Activated naive CD8-positive, alpha-beta T cell treated with anti-CD3 and anti-CD28 coated beads, Interleukin-2, amount 50 U/mL, for 16 hours (primary cell): ENCODE data around the gene NLGN4X.

Source experiments
- DNase-seq: peaks from one replicate; pipeline ENCODE4 v3.0.0-alpha.2; 2020; ENCODE audit warnings: low read depth, low spot score

The NLGN4X gene

DNA sequence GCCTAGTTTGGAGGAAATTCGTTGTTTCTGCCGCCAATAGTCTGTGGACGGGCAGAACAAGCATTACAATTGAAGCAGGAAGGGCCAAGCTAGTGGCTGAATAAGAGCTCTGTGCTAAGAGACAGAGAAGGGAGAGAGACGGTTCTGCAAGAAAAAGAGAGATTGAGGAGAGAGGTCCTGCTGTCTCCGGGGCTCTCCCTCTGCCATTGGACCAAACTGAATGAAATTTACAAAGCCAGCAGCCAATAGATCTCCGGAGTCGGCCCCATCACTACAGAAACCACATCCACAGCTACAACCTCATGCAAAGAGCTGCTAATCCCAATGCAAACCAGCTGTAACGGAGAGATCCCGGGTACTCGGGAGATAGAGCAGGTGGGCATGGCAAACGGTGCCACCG, at the start of gene NLGN4X:
NLGN4X (minus strand) TSS at position 148 of the 400 bp plus-strand sequence. CDS start 77,401 bp downstream, outside the sequence.
- no peak for DNase-seq

DNA sequence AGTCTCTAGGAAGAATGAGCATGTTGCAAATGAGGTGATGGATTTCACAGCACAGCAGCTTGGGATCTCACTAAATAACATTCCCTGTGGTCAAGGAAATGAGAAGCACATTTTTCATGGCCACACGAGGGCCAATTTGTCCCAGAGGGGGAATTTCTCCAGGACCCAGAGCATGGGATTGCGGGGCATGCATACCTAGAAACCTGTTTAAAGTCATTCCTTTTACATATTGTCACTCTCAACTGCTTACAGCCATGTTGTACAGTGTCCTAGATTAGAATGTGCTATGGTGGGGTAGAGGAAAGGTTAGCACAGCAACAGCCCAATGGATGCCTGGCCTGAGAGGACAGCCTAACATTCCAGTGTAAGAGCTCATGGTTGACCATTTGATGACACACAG, 37.4 kb upstream of the NLGN4X start:
- no peak for DNase-seq

DNA sequence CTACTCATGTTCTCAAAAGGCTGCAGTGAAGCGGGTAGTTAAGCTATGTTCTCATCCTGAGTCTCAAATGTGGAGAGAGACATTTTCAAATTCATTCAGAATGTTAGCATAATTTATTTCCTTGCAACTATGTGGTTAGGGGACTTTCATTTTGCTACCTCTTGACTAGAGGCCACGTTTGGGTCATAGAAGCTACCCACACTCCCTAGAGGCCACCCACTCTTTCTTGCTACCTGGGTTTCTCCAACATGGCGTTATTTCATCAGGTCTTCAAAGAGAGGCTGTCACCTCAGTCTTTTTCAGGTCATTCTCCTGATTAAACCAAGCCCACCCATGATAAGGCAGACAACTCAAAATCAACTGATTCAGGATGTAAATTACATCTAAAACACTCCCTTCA, 34.3 kb upstream of the NLGN4X start:
- DNase-seq = no peak

DNA sequence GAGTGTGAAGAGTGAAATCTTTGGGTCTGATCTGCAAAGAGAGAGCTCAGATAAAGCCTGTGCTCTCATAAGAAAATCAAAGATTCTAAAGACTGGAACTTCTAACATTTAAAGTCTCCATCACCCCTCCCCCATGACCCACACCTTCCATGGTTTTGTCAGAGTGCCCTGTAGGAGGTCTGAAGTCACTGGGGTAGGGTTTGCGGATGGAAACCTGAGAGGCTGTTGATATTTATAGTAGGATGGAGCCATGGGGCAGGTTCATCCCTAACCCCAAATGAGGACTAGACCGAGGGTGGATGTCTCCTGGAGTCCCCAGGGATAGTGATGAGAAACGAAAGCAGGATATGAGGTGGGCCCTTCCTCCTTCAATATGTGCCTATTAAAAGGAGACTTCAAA, 28.4 kb upstream of the NLGN4X start:
- DNase-seq = no peak

DNA sequence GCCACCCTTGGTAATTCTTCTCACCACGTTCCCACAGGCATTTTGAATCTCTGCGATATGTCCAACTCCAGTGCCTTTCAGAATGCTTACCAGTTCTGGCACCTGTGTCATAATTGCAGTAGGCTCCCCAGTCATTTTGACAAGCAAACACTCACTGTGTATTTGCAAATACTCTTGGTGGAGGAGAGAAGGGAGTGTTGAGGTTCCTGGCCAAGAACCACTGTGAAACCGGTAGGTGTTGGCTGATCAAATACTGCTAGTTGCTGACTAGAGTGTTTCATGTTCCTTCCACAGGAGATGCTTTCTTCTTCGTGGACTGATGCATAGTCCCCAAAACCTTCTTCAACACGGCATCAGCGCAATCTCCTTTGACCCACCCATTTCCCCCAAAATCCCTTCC, 16.0 kb upstream of the NLGN4X start:
- no peak for DNase-seq

DNA sequence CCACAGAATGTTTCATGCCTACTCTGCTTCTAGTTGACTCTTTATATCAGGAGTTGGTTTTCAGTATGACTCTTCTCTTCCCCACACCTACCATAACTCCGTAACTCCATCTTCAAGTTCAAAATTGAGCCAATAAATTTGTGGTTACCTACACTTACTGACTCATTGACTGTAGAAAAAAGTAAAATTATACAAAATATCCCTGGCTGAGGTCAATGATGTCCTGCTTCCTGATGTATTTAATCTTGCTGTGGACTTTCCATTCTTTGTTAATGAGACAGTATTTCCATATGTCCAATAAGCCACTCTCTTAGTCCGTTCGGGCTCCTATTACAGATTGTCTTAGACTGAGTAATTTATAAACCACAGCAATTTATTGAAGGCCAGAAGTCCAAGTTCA, 9.9 kb upstream of the NLGN4X start:
- no peak for DNase-seq

DNA sequence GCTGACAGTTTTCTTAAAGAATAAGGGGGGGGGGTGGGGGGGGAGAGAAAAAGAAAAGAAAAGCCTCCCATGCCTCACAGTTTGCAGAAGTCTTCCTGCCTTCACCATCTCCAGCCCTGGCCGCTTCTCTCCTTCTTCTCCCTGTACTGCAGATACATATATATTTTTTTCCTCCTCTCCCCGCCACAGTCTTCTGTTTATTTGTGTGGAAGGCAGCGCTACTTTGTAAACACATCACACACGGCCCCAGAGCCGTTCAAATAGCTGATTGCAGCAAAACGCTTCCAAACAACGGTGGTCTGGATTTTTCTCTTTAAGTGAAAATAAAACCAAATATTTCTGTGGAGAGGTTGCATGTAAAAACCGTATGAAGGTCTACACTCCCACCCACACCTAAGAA, 732 bp downstream of the NLGN4X start:
- DNase-seq = no peak

DNA sequence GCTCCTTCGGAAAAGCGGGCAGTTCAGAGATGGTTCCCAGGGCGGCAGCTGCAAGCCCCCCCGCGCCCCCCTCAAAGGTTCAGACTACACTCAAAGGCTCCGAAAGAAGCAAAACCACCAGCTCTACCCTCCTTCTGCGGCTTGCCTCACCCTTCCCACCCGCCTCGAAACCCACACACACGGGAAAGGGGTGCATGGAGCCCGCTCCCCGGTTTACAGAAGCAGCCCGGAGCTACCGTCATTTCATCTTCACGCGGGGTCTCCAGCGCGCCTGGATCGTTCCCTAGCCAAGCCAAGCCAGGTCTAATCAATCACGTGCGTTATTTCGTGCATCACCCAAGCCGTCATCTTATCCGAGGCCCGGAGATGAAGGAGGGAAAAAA, 1.2 kb downstream of the NLGN4X start:
- no peak for DNase-seq

DNA sequence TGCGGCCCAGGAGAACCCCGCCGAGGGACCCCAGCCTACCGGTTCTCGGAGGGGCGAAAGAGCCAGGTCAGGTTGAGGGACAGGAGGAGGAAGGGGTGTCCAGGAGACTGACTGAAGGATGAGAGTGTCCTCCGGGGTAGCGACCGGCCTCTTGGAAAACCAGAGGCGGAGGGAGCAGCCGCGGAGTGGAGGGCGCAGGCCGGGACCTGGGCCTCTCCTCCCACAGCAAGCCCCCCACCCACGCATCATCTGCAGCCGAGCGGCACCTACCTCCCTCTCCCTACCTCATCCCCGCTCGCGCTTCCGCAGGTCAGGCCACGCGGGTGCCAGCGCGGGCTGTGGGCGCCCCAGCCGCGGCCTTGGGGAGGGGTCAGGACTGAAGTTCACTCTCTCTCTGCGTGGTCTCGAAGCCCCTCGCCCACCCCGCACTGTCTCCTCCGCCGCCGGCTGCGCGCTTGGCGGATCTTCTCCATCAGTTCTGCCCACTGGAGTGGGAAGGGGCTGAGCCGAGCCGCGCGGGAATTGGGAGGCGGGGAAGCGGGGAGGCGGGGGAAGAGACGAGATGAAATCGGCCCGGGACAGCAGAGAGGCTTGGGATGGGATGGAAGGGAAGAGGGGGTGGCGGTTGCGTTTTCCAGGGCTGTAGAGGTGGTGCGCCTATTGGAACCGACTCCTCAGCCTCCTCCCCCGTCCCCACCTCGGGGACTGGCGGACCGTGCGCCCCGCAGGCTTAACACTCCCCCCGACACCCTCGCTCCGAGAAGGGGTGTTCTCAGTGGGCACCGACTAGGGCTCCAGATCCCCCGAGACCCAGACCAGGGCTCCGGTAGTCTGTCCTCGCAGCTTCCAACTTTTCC, 1.8 kb downstream of the NLGN4X start:
- no peak for DNase-seq

DNA sequence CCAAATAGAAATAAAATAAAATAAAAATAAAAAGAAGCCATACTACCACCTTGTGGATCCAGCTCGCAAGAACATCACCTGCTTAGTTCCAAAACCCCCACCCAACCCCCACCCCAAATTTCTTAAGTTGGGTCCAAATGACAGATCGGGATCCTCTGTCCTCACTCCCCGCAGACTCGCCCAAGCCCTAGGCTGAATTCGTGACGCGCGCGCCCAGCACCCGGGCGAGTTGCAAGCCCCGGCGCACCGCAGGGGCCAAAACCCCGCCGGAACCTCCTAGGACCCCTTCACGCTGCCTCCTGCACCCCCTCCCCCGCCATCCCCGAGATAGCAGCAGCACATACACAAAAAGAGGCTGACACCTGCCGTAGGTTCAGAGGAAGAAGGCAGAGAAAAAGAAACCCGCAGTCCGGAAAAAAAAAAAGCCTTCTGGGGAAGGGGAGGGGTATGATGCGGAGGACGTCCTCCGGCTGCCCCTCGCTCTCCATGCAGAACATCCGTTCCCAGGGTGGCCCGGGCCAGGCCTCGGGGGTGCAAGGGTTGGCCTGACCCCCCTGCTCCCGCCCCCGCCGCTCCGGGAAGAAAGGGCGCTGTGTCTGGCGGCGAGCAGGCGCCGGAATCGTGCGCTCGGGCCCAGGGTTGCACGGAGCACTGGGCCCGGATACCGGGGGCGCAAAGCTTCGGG, 2.6 kb downstream of the NLGN4X start:
- no peak for DNase-seq

DNA sequence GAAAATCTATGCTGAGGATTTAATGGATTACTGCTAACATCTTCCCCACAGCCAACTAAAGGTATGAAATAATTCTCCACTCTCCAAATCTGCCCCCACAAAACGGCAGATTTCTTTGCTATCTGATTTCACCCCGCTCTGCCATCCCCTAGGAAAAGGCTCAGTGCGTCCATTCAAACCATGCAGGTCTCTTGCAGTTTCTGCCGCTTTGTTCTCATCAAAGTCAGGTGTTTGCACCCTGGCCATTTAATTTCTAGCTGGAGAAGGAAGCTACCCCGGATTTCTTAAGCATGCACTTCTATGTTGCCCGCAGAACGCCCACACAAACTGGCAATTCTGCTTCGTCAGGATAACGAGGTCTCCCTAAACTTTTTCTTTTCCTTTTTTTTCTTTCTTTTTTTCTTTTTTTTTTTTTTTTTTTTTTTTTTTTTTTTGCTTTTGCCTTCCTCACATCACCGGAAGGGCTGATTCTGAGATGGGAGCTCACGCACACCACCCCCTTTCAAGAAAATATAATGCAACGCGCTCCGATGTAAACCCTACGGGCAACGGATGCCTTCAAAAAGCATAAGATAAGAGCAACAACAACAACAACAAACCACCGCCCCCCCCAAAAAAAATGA, 3.3 kb downstream of the NLGN4X start:
- DNase-seq = no peak

DNA sequence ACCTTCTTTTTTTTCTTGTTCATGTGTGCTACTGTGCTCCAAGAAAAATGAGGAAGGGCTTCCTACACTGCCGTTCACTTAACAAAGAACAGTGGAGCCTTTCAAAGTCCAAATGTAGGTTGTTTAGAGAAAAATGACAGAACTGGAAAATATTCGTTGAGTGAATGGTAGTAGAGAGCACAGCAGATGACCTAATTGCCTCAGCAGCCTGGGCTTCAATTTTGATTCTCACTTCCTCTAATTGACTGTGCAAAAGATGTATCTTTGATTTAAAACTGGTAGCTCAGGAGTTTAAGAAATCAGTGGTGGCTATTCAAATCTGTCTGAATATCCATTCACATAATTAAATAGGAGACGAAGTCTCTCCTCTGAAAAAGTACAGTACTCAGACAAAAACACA, 5.2 kb downstream of the NLGN4X start:
- no peak for DNase-seq

DNA sequence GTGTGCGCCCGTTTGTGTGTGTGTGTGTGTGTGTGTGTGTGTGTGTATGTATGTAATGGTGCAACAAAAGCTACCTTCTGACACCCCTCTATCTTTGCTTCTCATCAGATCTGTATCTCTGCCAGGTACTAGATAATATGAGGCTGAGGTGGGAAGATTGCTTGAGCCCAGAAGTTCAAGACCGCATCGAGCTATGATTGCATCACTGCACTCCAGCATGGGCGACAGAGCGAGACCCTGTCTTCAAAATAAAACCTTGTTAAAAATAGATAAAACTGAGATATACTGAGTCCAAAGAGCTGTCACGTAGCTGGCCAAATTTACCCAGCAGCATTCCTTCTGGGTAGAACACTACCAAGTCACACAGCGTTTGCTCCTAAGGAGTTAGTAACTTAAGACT, 18.4 kb downstream of the NLGN4X start:
- no peak for DNase-seq

DNA sequence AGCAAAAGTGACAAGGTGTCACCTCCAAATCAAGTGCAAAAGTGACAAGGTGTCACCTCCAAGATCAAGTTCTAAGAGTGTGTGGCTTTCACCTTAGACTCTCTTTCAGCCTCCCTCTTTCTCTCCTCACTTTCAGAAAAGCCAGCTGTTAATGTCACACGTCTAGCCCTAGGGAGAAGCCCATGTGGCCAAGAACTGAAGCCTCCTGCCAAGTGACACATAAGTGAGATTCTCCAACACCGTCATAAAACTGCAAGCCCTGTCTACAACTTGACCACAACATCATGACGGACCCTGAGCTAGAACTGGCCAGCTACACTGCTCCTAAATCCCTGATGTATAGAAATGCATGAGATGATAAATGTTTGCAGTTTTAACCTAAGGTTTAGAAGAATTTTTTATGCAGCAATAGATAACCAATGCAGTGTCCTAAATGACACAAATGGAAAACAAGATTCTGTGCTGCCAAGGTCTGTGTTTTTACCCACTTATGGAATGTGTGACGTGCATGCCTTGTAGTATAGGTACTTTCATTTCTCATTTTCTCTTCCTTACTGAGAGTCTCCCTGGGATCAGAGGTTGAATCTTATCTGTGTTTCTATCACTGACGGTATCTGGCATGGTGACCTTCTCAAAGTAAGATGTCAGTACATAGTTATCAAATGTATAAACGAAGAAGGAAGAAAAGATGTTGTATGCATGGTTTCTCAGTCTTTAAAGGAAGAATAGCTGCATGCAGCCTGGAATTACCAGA, 25.0 kb downstream of the NLGN4X start:
- no peak for DNase-seq

DNA sequence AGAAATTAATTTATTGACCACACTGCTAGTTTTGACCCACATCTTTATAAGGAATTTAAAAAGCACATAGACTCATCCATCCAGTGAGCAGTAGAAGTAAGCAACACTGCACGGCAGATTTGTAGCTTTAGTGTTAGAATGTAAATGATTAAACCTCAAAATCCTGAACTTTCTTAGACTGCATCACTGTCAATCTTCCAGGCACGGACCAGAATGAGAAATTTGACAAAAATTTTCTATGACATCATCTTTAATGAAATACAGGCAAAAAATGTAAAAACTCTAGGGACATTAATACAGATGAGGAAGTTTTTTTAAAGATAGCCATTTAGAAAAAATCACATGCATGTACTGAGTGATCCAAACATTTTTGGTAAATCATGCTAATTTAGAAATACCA, 29.2 kb downstream of the NLGN4X start:
- DNase-seq = no peak

DNA sequence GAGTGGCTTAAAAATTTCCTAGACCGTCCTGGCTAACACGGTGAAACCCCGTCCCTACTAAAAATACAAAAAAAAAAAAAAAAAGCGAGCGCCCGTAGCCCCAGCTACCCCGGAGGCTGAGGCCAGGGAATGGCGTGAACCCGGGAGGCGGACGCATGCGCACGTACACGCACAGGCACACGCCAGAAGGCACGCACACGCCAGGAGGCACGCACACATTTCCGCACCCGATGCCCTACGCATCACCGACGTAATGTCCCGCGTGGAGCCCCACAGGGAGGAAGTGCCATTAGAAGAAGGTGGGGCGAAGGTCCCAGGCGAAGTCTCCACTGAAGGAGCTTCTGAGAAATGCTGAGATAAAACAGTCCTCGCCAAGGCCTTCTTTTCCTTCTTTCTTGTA, 41.4 kb downstream of the NLGN4X start:
- DNase-seq = no peak

DNA sequence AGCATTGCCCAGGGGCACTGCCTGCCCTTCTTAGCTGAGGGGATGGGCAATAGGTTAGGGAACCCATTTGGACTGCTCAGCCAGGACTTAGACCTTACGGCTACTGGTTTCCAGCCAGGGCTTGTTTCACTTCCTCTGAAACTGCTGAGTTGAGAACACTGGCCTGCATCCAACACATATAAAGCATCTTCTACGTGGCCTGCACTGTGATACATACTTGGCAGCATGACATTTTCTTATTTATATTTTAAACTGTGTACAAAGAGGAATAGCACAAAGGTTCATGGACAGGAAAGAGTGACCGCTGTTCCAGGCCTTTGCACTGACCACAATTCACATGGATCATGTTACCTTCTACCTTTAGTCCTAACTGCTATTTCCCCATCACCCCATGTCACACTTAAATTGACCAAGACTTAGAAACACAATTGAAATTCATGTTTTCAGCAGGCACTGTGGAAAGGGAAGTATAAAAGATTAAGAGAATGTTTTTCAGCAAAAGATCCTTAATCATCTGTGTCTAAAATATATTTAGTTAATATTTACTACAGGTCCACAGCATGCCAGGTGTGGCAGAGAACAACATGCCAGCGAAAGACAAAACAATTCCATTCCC, 43.7 kb downstream of the NLGN4X start:
- no peak for DNase-seq

DNA sequence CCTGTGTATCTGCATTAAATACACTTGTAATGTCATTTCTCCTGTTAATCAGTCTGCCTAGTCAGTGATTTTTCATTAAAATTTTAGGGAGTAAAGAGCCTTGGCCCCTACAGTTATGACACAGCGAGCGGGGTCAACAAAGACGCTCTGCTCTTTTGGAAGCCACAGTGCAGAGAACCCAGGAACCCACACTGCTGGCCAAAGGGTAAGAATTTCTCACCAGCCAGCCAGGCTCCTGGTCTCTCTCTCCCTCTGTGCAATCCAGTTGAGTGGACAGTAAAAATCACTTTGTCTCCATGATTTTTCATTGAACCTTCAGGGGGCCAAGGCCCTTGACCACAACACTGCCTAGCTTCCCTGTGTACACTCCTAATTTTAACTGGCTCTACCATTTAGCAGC, 52.8 kb downstream of the NLGN4X start:
- no peak for DNase-seq

DNA sequence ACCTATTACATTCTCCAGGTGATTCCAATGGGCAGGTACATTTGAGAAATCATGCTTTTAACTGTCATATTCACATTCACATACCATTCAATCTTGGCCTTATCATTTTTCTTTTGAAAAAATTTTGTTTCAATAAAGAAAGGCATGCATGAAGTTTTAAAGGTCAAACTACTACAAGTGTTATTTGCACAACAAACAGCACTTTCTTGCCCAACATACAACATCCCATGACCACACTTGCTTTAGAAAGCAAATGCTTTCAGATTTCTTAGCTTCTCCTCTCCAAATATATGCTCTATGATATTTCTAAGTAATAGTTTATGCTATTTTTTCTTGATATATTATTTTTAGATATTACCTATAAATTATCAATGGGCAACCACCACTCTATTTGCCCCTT, 58.2 kb downstream of the NLGN4X start:
- DNase-seq = no peak

DNA sequence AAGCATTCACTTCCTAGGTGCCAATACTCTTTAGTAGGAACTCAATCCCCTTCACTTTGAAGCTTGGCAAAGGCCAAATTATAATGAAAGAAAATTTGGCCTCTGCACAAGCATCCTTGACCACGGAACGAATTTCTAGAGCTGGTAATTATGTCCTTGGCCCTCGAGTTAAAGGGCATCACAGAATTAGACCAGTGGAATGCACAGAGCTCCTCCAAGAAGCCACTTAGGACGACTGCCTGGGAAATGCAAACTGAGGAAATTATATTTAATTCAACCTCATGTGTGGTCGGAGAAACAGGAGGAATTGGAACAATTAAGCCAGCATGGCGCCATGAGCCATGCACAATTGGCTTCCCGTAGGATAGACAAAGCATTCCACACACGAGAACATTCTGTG, 59.3 kb downstream of the NLGN4X start:
- DNase-seq = no peak

DNA sequence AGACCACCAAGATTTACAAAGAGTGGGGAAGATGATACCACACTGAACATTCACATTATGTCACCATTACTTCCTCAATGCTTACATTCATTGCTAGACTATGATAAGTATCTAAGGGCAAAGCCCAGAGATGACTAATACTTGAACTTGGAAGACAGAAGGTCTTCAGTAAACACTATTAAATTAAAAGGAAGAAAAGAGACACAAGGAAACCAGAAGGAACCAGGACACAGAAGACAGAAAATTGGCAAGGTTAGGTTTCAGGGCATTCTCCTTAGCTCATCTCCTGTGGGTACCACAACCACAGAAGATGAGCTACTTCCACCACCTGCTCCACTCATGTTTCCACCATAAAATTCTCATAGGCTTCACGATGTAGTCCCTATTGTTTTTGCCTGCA, 64.9 kb downstream of the NLGN4X start:
- DNase-seq = no peak

DNA sequence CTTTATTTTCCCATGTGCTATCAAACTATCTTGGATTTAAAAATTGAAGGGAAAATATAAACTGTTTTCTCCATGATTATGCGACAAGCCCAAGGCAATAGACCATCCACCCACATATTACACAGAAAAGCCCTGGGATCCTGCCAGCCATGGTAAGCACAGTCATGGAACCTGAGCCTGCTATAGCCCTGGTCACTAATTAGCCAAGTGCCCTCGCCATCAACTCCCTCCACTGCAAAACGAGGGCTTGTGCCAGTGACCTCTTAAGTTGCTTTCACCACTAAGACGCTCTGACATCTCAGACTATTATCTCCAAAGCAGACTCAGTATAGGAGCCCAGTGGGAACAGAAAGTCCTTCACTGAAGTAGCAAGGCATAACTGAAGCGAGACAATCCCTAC, 69.2 kb downstream of the NLGN4X start:
- no peak for DNase-seq
